Left cardiac atrium (tissue), 4 donors: ENCODE results near the gene STKLD1. TPM values are rescaled to one million over a fixed set of nuclear protein-coding genes. Genes with fewer than 3 reads are reported as not detected.
A peak's percentile ranks its signal among the peaks of the same experiment; 100 is the strongest.

Experiments
- ATAC-seq, 2 donors: fragments of 200-7000 bp; cut with Tn5 transposase; one replicate each; pipeline ENCODE4 v1.9.1; 2020; ENCODE audit warnings: mild to moderate bottlenecking in 2 of 2, moderate library complexity in 2 of 2
- DNase-seq: peaks from one replicate; pipeline ENCODE4 v3.0.0-alpha.2; 2020
- intact Hi-C, 2 donors: fragments of 100-400 bp; cut with DNase I; formaldehyde crosslinking; loops; one replicate each; pipeline versions ENCODE4 v1.14.1 to v1.15.1; 2022 to 2023
- total RNA-seq, 2 donors: library from RNA; stranded (reverse); fragmentation: NEBNext Ultra II Directional; extraction: Animal tissue kit (Norgen Biotek cat#: 25700); gene quantifications; one replicate each; pipeline ENCODE4 v1.2.1, GENCODE V29; 2021
- donor health status: DM: no; HTN: yes; CAD: no.
- donor health status: DM: no; HTN: yes; CAD: no; lungs with severe emphysema.
- donor health status: DM: yes; HTN: yes; CAD: no.
- donor health status: Dilated cardiomyopathy.

STKLD1 gene
- total RNA-seq, 2 donors from 2014 or later = 0.77 to 1.1 TPM

DNA sequence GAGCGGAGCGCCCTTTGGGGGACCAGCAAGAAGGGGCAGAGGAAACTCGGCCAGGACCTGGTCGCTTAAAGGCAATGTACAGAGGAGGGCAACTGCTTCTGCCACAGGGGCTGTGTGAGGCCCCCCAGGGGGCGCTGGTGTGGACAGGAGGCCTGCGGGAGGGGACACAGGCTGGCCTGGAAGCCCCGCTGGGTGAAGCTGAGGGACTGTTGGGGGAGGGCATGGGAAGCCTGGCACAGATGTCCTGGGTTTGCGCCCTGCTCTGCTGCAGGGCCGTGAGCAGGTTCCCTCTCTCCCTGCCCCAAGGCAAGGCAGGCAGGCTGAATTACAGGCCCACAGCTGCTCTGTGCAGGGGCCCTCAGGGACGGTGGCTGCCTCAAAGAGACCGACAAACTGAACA, 33.6 kb upstream of the STKLD1 start:
- ATAC-seq (no peak), DNase-seq (no peak)
- intact Hi-C loops = no loop called here

- no peak for ATAC-seq
- DNase-seq = no peak
- intact Hi-C loops = no loop called here
Measured at GRCh38 chr9:133344071-133344470, 32.1 kb upstream of the STKLD1 start.

DNA sequence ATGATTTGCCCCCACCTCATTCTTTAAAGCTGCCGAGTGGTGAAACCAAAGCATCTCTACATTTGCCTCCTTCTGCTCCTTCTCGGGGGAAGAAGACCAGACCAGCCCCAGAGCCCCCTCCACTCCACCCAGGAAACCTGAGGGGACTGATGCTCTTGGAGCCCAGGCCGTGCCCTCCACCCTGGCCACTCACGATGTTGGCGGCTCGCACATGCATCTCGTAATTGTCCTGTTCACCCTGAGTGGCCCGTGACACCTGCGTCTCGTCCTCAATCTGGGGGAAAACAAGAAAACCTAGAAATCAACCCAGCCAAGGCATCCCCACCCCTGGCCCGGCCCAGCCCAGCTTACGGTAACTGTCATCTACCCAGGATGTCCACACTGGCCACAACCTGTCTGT, 31.2 kb upstream of the STKLD1 start:
- intact Hi-C loops = no loop called here
- no peak for ATAC-seq
- DNase-seq = no peak

GRCh38 chr9:133345596-133345995, 30.6 kb upstream of the STKLD1 start:
- DNase-seq = no peak
- no peak for ATAC-seq
- intact Hi-C loops = no loop called here

- DNase-seq = no peak
- ATAC-seq = no peak
- intact Hi-C loops = no loop called here
Measured at GRCh38 chr9:133346021-133346785, 30.0 kb upstream of the STKLD1 start.

DNA sequence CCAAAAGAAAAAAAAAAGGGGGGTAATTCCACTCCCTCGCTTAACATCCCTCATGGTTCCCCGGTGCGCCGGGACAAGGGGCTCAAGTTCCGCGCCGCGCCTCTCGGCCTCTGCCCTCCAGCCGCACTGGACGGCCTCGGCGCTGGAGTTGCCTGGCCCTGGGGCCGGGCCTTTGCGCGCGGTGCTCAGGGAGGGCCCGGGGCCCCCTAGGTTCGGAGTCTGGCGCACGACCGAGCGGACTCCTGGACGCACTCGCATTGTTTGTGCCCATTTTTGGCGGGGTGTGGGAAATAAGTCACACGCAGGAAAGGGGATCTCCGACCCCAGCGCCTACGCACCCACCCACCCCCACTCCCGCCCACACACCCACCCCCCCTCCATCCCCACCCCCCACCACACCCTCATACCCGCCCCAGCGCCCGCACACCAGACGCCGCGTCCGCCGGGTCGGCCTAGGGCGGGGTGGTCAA, 28.6 kb upstream of the STKLD1 start:
- intact Hi-C loops = no loop called here
- ATAC-seq = peak; percentile 61 to 71

GRCh38 chr9:133347985-133348717, 28.0 kb upstream of the STKLD1 start, which contains the start of the genes MED22 and RPL7A:
Gene MED22, minus strand, starts transcription at chr9:133348131. Its CDS starts 1,469 bp downstream, at chr9:133346662.
Gene RPL7A, plus strand, starts transcription at chr9:133348218. Its CDS starts 26 bp downstream, at chr9:133348244.
- ATAC-seq (peak; percentile 90 to 93), DNase-seq (peak; percentile 96)
- intact Hi-C loops = no loop called here

More for the DNA sequence above, 28.6 kb upstream of the STKLD1 start:
- DNase-seq = peak; percentile 54

- intact Hi-C loops = no loop called here
- DNase-seq = no peak
- ATAC-seq = no peak
Measured at GRCh38 chr9:133348718-133349573, 27.2 kb upstream of the STKLD1 start.

DNA sequence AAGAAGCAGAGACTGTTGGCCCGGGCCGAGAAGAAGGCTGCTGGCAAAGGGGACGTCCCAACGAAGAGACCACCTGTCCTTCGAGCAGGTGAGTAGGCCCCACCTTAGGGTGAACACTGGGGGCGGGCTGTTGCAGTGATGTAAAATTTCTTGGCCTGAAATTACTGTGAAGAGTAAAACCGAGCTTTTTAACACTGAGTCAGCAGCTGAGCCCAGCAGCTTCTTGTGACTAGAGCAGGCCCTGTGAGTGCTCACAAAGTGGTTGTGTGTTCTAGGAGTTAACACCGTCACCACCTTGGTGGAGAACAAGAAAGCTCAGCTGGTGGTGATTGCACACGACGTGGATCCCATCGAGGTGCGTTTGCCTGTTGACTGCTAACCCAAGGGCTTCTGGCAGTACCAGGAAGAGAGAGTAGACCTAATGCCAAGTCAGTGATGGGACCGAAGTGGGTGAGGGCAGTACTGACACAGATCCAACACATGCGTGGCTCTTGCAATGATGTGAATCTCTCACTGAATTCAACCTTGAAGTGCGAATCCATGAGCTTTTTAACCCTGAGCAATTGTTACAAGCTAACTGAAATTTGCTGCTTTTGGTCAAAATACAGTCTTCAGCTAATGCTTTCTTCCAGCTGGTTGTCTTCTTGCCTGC, 26.1 kb upstream of the STKLD1 start:
- DNase-seq (no peak), ATAC-seq (no peak)
- intact Hi-C loops = no loop called here

DNA sequence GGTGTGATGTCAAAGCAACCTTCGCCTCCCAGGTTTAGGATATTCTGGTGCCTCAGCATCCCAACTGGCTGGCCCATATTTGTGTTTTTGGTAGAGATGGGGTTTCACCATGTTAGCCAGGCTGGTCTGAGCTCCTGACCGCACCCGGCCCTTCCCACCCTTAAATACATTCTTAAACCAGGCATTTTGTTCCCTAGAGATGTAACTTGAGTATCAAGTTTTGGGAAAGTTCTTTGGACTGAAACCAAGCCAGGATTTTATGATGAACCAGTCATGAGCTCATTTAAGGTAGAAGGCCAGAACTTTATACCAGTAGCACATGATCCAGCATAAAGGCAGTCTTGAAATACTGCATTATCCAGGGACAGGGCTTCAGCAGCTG, 24.6 kb upstream of the STKLD1 start:
- DNase-seq (no peak), ATAC-seq (no peak)
- intact Hi-C loops = no loop called here

GRCh38 chr9:133351908-133352634, 24.1 kb upstream of the STKLD1 start:
- intact Hi-C loops = no loop called here
- no peak for ATAC-seq
- DNase-seq = peak; percentile 56

DNA sequence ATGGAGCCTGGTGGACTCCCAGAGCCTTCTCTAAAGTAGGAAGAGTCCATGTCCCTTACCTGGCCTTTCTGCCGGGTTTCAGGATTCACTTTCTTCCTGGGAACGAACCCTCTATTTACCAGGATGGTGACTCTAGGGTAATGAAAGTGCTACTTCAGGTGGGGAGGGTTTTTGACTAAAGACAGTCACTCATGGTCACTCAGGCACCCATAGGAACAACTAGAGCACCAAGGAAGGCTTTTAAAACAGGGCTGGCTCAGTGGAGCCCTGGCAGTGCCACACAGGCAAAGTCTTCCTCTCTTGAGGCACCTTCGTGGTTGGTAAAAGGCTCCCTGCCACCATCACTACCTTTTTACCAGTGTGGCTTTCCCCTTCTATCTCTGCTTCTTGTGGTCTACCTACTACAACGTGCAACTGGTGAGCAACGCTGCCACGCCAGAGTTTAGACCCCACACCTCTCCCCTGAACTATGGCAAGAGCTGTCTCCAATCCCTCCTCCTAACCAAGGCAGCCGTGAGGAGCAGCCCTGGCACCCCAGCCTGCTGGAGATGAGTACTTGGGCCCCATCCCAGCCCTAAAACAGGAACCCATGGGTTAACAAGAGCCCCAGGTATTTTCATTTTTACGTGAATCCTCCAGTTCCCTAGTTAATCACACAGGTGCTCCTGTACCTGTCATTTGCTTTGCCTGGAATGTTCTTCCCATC, 23.4 kb upstream of the STKLD1 start:
- DNase-seq = no peak
- intact Hi-C loops = no loop called here
- no peak for ATAC-seq

GRCh38 chr9:133353548-133353947, 22.6 kb upstream of the STKLD1 start:
- ATAC-seq = no peak
- no peak for DNase-seq
- intact Hi-C loops = no loop called here

DNA sequence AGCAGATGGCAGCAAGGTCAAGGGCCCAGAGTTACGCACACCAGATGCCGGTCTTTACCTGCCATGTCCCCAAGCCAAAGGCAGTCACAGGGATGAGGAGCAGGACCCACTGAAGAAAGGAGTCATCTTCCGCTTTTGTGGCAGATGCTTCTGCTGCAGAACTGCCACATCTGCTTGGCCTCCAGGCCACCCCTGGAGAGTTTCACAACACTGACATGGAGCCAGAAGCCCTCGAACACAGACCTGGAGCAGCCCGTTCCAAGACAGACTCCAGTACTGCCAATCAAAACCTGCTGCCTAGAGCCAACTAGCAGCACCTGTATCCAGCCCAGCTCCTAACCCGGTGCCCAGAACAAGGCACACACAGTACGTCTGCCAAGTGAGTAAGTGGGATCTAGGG, 21.4 kb upstream of the STKLD1 start:
- ATAC-seq = no peak
- no peak for DNase-seq
- intact Hi-C loops = no loop called here

DNA sequence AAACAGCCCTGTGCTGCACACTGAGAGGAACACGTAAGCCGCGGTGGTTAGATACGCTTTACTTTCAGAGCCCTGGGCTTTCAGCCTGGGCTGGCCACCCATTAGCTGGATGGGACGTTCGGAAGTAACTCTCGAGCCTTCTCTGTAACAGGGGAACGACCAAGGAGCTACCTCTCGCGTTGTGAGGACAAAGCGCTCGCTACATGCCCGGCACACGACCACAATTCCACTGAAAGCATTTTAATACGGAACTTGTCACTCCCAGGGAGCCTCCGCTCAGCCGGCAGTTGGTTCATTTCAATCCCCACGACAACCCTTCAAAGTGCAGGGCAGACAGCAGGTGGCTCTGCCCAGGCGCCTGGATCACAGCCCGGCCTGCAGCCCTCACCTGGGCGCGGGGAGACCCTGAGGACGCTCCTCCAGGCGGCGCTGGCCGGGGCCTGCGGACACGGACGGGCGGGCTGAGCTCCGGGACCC, 20.2 kb upstream of the STKLD1 start:
- ATAC-seq (peak in 1 of 2 donors; percentile 21), DNase-seq (no peak)
- intact Hi-C loops = no loop called here

DNA sequence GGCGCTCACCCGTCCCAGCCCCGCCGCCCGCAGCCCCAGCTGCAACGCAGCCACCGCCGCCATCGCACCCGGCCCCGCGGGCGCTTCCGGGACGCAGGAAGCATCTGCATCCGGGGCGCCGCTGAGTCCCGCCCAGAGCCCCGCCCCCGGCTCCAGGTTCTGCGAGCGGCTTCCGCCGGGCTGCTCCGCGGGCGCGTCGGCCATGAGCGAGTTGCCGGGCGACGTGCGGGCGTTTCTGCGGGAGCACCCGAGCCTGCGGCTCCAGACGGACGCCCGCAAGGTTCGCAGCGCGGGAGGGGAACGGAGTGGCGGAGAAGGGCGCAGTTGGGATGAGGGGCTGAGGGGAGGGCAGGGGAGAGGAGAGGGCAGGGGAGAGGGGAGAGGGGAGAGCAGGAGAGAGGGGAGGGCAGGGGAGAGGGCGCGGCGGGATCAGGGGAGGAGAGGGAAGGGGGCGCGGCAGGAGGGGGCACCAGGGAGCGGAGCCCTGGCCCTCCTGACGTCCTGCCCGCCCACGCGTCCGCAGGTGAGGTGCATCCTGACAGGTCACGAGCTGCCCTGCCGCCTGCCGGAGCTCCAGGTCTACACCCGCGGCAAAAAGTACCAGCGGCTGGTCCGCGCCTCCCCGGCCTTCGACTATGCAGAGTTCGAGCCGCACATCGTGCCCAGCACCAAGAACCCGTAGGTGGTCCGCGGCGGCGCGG, 19.6 kb upstream of the STKLD1 start, which contains the start of the genes SURF1 and SURF2:
SURF1 (minus strand) TSS at position 97 of the 701 bp plus-strand sequence; CDS start at position 63, 34 bp downstream.
SURF2 (plus strand) TSS at position 160 of the 701 bp plus-strand sequence; CDS start at position 203, 43 bp downstream.
- intact Hi-C loops = no loop called here
- DNase-seq = peak; percentile 93
- ATAC-seq = peak; percentile 89 to 95

DNA sequence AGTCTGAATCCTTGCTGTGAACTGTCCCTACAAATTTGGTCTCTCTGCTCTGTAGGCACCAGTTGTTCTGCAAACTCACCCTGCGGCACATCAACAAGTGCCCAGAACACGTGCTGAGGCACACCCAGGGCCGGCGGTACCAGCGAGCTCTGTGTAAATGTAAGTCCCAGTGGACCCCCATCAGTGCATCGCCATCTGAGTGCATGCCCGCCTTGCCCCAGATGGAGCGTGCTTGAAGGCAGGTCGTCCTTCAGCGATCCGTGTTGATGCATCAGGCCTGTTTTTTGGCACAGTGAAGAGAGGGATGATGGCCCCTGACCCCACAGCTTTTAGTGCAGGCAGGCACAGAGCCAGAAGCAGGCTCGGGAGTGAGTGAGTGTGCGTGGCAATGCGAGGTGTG, 18.5 kb upstream of the STKLD1 start:
- ATAC-seq = no peak
- DNase-seq = no peak
- intact Hi-C loops = no loop called here
